SW480 (cell line): ENCODE data around the gene UGT3A2.

Experiments used
- DNase-seq: peaks from one replicate; pipeline ENCODE4 v3.0.0-alpha.2; 2016; ENCODE audit warnings: low spot score

UGT3A2 gene

GRCh38 chr5:36007366-36007765, 59.3 kb downstream of the UGT3A2 start:
- DNase-seq, result no peak

- no peak for DNase-seq
Observed at GRCh38 chr5:36006163-36006562, 60.5 kb downstream of the UGT3A2 start.

- no peak for DNase-seq
Observed at GRCh38 chr5:36001032-36001431, 65.7 kb downstream of the UGT3A2 start.

DNA sequence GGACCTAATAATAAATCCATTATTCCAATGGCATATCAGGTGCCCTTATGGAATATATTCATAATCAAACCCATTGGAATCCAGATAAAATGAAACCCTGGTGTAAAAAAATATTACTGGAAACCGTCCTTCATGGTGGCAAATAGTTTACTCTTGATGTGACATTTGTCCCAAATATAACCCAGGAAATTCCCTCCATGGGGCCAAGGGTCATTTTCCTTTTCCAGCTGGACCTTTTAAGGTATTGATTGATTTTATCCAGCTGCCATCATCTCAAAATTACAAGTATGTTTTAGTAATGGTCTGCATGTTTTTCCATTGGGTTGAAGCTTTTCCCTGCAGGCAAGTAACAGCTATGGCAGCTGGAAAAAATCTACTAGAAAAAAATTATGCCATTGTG, 67.1 kb downstream of the UGT3A2 start:
- DNase-seq, result no peak

GRCh38 chr5:35996076-35996475, 70.6 kb downstream of the UGT3A2 start:
- no peak for DNase-seq

DNA sequence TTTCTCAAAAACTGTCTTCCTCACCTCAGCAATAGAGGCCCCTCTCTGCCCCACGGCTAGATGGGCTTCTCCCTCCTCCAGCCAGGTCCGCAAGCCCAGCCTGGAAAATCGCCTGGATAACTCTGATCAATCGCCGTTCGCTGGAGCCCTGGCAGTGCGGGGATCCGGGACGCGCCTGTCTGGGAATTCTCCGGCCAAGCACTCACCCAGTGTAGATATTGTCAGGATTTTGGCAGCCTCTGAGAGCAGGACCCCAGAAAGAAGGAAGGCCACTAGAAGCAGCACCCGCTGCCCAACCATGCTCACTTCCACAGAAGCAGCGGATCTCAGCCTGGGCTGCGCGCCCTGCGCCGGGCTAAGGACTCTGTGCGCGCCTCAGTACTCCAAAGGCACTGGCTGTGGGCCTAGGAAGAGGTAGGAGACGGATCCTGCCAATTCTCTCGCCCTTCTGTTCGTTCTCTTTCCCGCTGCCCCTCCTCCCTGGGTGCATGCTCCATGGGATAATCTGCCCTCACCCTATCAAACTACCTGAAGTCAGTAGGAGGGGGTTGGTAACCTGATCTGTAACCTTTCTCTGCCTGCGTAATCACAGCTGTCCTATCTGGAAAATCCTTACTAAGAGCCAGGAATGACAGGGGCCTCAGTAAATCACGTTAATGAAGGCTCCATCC, 75.6 kb downstream of the UGT3A2 start, which contains the start of gene UGT3A1:
UGT3A1 (minus strand) TSS at position 450 of the 671 bp plus-strand sequence; CDS start at position 300, 150 bp downstream.
- no peak for DNase-seq

DNA sequence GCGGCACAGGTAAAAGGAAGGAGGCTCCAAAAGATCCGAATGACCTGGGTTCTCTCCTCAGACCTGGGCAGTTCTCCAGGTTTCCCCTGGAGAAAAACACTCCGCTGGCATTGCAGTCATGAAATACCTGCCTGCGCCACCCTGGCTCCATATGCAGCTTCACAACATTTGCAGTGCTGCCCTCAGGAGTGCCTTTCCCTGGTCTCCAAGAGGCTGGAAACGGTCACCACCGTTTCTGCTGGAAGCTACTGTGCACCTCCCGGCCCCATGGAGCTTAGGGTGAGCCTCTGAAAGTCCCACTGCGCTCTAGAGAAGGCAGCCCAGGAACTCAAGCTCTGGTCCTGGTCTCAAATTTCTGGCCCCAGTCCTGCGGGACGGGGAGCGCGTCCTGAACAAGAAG, 76.2 kb downstream of the UGT3A2 start:
- no peak for DNase-seq

DNA sequence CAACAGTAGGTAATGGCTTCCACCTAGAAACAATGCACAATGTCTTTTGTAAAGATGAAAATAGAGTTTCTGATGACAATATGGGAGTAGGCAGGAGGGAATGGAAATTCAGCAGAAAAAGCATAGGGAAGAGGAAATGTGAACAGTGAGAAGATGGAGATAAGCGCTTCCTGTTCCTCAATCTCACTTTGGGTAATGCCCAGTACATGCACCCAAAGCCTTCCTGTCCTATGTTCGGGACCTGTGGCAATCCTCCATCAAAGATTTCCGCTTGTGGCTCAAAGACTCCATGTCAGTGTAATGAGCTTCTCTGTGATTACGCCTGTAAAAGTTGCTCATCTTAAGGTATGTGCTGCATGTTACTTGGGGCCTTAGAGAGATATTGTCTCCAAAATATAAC, 78.2 kb downstream of the UGT3A2 start:
- no peak for DNase-seq

DNA sequence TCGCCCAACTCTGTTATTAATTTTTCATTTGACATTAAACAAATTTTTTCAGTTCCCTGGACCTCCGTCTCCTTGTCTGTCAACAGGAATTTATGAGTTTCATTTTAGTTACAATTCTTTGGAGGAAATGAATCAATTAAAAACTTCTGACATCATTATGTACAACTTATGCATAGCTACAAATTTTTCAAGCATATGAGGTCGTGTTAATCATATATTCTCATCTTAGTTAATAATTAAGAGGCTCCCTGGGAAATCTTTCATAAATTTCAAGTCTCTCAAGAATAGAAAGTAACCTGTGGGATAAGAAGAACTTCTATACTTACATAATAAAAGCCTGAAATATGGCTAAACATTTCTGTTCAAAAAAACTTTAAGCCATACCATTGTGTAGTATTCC, 78.9 kb downstream of the UGT3A2 start:
- DNase-seq, result no peak
